ENCODE data around the gene KRTAP10-5.
A peak's percentile ranks its signal among the peaks of the same experiment; 100 is the strongest.
"Not testable (repeated sequence)": the region's sequence is repeated elsewhere in the genome, so short reads cannot be mapped to it uniquely, and the experiment has no call there.

Gene KRTAP10-5

GRCh38 chr21:44610157-44610843, 29.9 kb upstream of the KRTAP10-5 start:
- DNase-seq: not testable (repeated sequence)

- DNase-seq: no peak
These were observed 28.8 kb upstream of the KRTAP10-5 start for GRCh38 chr21:44609193-44609592.

- no peak for DNase-seq
These were observed 26.1 kb upstream of the KRTAP10-5 start for GRCh38 chr21:44606495-44606894.

GRCh38 chr21:44603911-44604310, 23.5 kb upstream of the KRTAP10-5 start:
- DNase-seq: no peak

GRCh38 chr21:44603109-44603875, 22.9 kb upstream of the KRTAP10-5 start:
- DNase-seq: no peak

GRCh38 chr21:44602463-44602850, 22.1 kb upstream of the KRTAP10-5 start:
- DNase-seq: no peak

- DNase-seq: no peak
These were observed 21.4 kb upstream of the KRTAP10-5 start for GRCh38 chr21:44601596-44602462.

- DNase-seq: not testable (repeated sequence)
These were observed 20.7 kb upstream of the KRTAP10-5 start for GRCh38 chr21:44601091-44601490.

- DNase-seq: not testable (repeated sequence)
These were observed 19.9 kb upstream of the KRTAP10-5 start, which contains the start of gene KRTAP10-7 for GRCh38 chr21:44600118-44600978. Gene KRTAP10-7, plus strand, starts transcription at chr21:44600597. Its CDS starts 25 bp downstream, at chr21:44600622.

GRCh38 chr21:44599264-44600029, 19.0 kb upstream of the KRTAP10-5 start:
- DNase-seq: no peak

- DNase-seq: no peak
These were observed 17.7 kb upstream of the KRTAP10-5 start for GRCh38 chr21:44598061-44598460.

GRCh38 chr21:44596068-44596725, 15.8 kb upstream of the KRTAP10-5 start:
- DNase-seq: peak; percentile 19

- DNase-seq: no peak
These were observed 15.1 kb upstream of the KRTAP10-5 start for GRCh38 chr21:44595524-44595923.

- no peak for DNase-seq
These were observed 14.1 kb upstream of the KRTAP10-5 start for GRCh38 chr21:44594406-44594916.

GRCh38 chr21:44593598-44594405, 13.4 kb upstream of the KRTAP10-5 start:
- peak; percentile 43 for DNase-seq

GRCh38 chr21:44592446-44593311, 12.3 kb upstream of the KRTAP10-5 start, which contains the start of gene KRTAP10-6:
Gene KRTAP10-6, minus strand, starts transcription at chr21:44592505. Its CDS starts 21 bp downstream, at chr21:44592484.
- peak; percentile 29 for DNase-seq

- peak; percentile 32 for DNase-seq
These were observed 11.4 kb upstream of the KRTAP10-5 start for GRCh38 chr21:44591801-44592130.
